Measurements from ENCODE around the gene KLHDC10. TPM values are rescaled to one million over a fixed set of nuclear protein-coding genes. Genes with fewer than 3 reads are reported as not detected.
A peak's percentile ranks its signal among the peaks of the same experiment; 100 is the strongest.

The KLHDC10 gene
- total RNA-seq, 1 experiment from 2014 or later: 47.0 TPM

DNA sequence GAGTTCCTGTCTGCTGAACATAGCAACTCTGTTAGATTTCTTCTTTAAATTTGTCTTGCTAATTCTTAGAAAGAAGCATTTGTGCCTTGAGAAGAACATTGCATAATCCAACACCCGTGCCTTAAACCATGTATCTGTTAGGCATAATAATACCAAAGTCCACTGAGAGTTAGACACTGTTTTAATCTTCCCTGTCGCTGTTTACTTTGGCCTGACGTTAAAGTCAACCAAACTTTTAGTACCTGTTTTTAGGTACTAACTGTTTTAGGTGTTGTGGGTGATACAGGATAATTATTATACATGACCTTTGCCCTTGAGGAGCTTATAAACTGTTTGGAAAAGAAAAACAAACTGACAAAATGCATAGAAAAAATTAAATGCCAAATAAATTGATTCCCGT lies 43.6 kb downstream of the KLHDC10 start:
- TF ChIP-seq EZH2 (IDR thresholded peaks at IDR 0.05; ENCODE audit: low read depth) (no peak), CTCF (conservative IDR thresholded peaks at IDR 0.05) (no peak)
- no peak for DNase-seq
- no TSS peak for BruUV-seq (replicated peaks)
- no peaks in the 10 kb centered on the region for H4K20me1 ChIP-seq (ENCODE audit: insufficient read depth)
- peaks cover 20% of the 10 kb centered on the region for H3F3A ChIP-seq (ENCODE audit: insufficient read depth, low read depth)
- ChIA-PET CTCF (interaction anchor here (0.5 to 1.1 kb wide), 2 partner anchors 554 to 588 kb away, joined by 3 to 4 read pairs; no protein-coding TSS in a partner anchor), POLR2A (ENCODE audit: unreplicated experiment) (no interaction called here)
- H3K4me2 ChIP-seq: peak overlapping the region; percentile 42; the same call in 1 of the 2 replicates
- no peak overlapping the region for H2AFZ ChIP-seq
- peak overlapping the region; percentile 40 for H3K27ac ChIP-seq
- no peaks in the 10 kb centered on the region for H3K9me2 ChIP-seq (ENCODE audit: insufficient read depth)
- no peaks in the 10 kb centered on the region; the same call in 1 of the 2 replicates for H3K79me2 ChIP-seq (ENCODE audit: low read depth)
- peaks cover 22% of the 10 kb centered on the region for H3K4me1 ChIP-seq (replicated peaks; ENCODE audit: insufficient read depth)
- intact Hi-C loops (cut with micrococcal nuclease; ENCODE audit: unreplicated experiment): no loop called here
- no peak overlapping the region for H3K4me3 ChIP-seq
- no peaks in the 10 kb centered on the region; the same call in 1 of the 2 replicates for H3K36me3 ChIP-seq (ENCODE audit: low read depth)
- no peaks in the 10 kb centered on the region for H3K27me3 ChIP-seq (ENCODE audit: insufficient read depth, low read depth)
- no peaks in the 10 kb centered on the region for H3K9me3 ChIP-seq (ENCODE audit: insufficient read depth, low read depth)

DNA sequence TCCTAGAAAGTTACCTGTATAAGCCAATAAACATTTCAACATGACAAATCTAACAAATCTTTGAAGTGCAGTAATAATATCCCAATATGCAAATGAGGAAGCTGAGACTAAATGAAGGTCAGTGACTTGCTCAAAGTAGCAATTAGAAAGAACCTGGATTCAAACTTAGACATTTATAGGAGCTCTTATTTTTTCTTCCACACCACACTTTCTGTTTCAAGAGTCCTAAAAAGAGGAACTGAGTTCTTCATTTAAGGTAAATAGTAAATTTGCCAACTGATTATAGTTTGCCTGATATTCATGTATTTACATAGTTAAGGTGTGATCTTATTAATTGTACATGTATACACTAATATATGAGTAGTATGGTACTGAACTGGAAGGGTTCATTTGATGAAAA lies 44.0 kb downstream of the KLHDC10 start:
- no peak overlapping the region for H3K4me3 ChIP-seq
- DNase-seq: no peak
- TF ChIP-seq CTCF (conservative IDR thresholded peaks at IDR 0.05) (no peak), EZH2 (IDR thresholded peaks at IDR 0.05; ENCODE audit: low read depth) (no peak)
- intact Hi-C loops (cut with micrococcal nuclease; ENCODE audit: unreplicated experiment): no loop called here
- BruUV-seq (replicated peaks): no TSS peak
- H4K20me1 ChIP-seq (ENCODE audit: insufficient read depth): no peaks in the 10 kb centered on the region
- ChIA-PET CTCF (interaction anchor here (0.5 to 1.1 kb wide), 3 partner anchors 553 to 588 kb away, joined by 3 to 5 read pairs (median 4); no protein-coding TSS in a partner anchor), POLR2A (ENCODE audit: unreplicated experiment) (interaction anchor here (0.6 to 1.0 kb wide), 5 partner anchors 18 to 737 kb away, joined by 4 to 7 read pairs (median 5); partner anchors contain the start of gene TMEM209)
- H3K27me3 ChIP-seq (ENCODE audit: insufficient read depth, low read depth): no peaks in the 10 kb centered on the region
- H3K4me1 ChIP-seq (replicated peaks; ENCODE audit: insufficient read depth): peaks cover 22% of the 10 kb centered on the region
- peaks cover 20% of the 10 kb centered on the region for H3F3A ChIP-seq (ENCODE audit: insufficient read depth, low read depth)
- no peaks in the 10 kb centered on the region; the same call in 1 of the 2 replicates for H3K36me3 ChIP-seq (ENCODE audit: low read depth)
- H3K9me2 ChIP-seq (ENCODE audit: insufficient read depth): no peaks in the 10 kb centered on the region
- H3K9me3 ChIP-seq (ENCODE audit: insufficient read depth, low read depth): no peaks in the 10 kb centered on the region
- H3K4me2 ChIP-seq: peak overlapping the region; percentile 42
- peak overlapping the region; percentile 40 for H3K27ac ChIP-seq
- no peak overlapping the region for H2AFZ ChIP-seq
- H3K79me2 ChIP-seq (ENCODE audit: low read depth): no peaks in the 10 kb centered on the region; the same call in 1 of the 2 replicates

DNA sequence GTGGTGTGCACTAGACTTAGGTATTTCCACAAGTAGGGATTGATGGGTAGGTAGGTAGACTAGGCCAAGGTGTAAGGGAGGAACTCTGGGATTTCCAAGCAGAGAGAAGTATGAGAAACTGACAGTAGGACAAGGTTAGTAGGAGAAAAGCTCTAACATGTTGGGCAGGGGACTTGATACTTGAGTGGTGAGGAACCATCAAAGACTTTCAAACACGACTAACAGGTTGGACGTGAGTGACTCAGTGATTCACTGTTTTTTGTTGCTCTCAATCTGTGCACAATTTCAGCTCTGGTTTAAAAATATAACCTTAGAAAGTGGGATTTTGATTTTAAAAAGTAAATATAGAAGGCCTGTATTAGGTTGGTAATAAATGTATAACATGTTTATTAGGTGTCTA lies 44.4 kb downstream of the KLHDC10 start:
- POLR2A ChIA-PET (ENCODE audit: unreplicated experiment): interaction anchor here (0.6 to 1.0 kb wide), 5 partner anchors 19 to 737 kb away, joined by 4 to 7 read pairs (median 5); partner anchors contain the start of gene TMEM209
- peaks cover 22% of the 10 kb centered on the region for H3K4me1 ChIP-seq (replicated peaks; ENCODE audit: insufficient read depth)
- H3K4me3 ChIP-seq: no peak overlapping the region
- no peaks in the 10 kb centered on the region for H4K20me1 ChIP-seq (ENCODE audit: insufficient read depth)
- no peaks in the 10 kb centered on the region for H3K9me3 ChIP-seq (ENCODE audit: insufficient read depth, low read depth)
- no peaks in the 10 kb centered on the region for H3K9me2 ChIP-seq (ENCODE audit: insufficient read depth)
- H3K79me2 ChIP-seq (ENCODE audit: low read depth): no peaks in the 10 kb centered on the region; the same call in 1 of the 2 replicates
- no TSS peak for BruUV-seq (replicated peaks)
- no peak overlapping the region for H2AFZ ChIP-seq
- no peaks in the 10 kb centered on the region for H3K27me3 ChIP-seq (ENCODE audit: insufficient read depth, low read depth)
- peak; percentile 26 to 77 for DNase-seq
- intact Hi-C loops (cut with micrococcal nuclease; ENCODE audit: unreplicated experiment): no loop called here
- H3K27ac ChIP-seq: peak overlapping the region; percentile 40
- TF ChIP-seq CTCF (conservative IDR thresholded peaks at IDR 0.05) (no peak), EZH2 (IDR thresholded peaks at IDR 0.05; ENCODE audit: low read depth) (no peak)
- H3K4me2 ChIP-seq: peak overlapping the region; percentile 42
- H3K36me3 ChIP-seq (ENCODE audit: low read depth): no peaks in the 10 kb centered on the region; the same call in 1 of the 2 replicates
- CTCF ChIA-PET: interaction anchor here (0.6 to 1.1 kb wide), 2 partner anchors 553 to 578 kb away, joined by 3 to 5 read pairs; no protein-coding TSS in a partner anchor
- H3F3A ChIP-seq (ENCODE audit: insufficient read depth, low read depth): peaks cover 20% of the 10 kb centered on the region
